Measurements from ENCODE around the gene KIF18A. TPM values are rescaled to one million over a fixed set of nuclear protein-coding genes. Genes with fewer than 3 reads are reported as not detected.

Gene KIF18A
- total RNA-seq (ENCODE audit: unreplicated experiment) = 4.9 TPM
- long read RNA-seq = 0 reads

DNA sequence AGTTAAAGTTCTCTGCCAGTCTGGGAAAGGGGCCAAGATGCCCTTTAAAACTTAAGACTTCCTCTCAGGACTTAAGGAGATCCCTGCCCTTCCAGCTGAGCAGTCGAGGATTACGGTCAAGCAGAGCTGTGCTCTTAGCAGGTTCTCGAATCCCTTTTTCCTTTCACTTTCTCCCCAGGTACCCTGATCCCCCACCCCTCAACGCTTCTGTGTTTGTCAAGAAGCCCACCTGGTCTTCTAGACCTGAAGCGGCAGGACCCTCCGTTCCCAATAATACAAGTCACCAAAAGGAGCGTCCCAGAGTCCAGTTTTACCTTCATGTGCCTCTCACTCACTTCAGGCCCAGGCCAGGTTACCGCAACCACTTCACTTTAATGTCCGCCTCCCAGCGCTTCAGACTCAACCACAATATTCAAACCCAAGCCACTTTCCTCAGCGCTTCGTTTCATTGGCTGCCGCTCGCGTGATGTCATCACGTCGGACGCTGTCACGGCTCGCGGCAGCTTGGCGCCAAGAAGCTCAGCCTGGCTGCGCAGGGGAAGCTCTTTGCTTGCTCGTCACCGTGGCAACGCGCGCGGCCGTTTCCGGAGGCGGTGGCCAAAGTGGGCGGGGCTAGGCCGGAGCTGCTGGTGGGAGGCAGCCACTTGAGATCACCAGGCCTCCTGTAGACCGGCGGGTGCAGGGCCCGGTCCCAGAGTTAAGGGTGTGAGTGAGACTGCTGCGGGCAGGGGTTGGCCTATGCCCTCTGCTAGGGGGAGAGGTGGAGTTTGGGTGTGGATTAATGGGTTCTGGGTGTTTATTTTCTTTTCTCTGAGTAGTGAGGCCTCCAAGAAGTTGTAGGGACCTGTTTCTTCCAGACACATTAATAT, at the start of gene KIF18A, which contains the start of gene METTL15:
Gene KIF18A, minus strand, starts transcription at position 407 of the 869 bp plus-strand sequence. CDS start 10,209 bp downstream, outside the sequence.
Gene METTL15, plus strand, starts transcription at position 639 of the 869 bp plus-strand sequence. CDS start 4,947 bp downstream, outside the sequence.
- no peaks in the 10 kb centered on the region for H3K36me3 Mint-ChIP-seq (ENCODE audit: low read depth, unreplicated experiment)
- H3K4me3 Mint-ChIP-seq (ENCODE audit: unreplicated experiment) = peak within 1 kb of the TSS; percentile 99
- no peaks in the 10 kb centered on the region for H3K9me3 Mint-ChIP-seq (ENCODE audit: unreplicated experiment)
- peak; percentile 100 for DNase-seq (ENCODE audit: low spot score)
- peaks cover 12% of the 10 kb centered on the region for H3K27me3 Mint-ChIP-seq (ENCODE audit: unreplicated experiment)
- peaks cover 23% of the 10 kb centered on the region for H3K4me1 Mint-ChIP-seq (ENCODE audit: unreplicated experiment)
- H3K27ac Mint-ChIP-seq (ENCODE audit: unreplicated experiment) = peak within 1 kb of the TSS; percentile 99
- TF ChIP-seq, protein P1, sequence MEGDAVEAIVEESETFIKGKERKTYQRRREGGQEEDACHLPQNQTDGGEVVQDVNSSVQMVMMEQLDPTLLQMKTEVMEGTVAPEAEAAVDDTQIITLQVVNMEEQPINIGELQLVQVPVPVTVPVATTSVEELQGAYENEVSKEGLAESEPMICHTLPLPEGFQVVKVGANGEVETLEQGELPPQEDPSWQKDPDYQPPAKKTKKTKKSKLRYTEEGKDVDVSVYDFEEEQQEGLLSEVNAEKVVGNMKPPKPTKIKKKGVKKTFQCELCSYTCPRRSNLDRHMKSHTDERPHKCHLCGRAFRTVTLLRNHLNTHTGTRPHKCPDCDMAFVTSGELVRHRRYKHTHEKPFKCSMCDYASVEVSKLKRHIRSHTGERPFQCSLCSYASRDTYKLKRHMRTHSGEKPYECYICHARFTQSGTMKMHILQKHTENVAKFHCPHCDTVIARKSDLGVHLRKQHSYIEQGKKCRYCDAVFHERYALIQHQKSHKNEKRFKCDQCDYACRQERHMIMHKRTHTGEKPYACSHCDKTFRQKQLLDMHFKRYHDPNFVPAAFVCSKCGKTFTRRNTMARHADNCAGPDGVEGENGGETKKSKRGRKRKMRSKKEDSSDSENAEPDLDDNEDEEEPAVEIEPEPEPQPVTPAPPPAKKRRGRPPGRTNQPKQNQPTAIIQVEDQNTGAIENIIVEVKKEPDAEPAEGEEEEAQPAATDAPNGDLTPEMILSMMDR (IDR thresholded peaks at IDR 0.05; ENCODE audit: unreplicated experiment) = no peak

DNA sequence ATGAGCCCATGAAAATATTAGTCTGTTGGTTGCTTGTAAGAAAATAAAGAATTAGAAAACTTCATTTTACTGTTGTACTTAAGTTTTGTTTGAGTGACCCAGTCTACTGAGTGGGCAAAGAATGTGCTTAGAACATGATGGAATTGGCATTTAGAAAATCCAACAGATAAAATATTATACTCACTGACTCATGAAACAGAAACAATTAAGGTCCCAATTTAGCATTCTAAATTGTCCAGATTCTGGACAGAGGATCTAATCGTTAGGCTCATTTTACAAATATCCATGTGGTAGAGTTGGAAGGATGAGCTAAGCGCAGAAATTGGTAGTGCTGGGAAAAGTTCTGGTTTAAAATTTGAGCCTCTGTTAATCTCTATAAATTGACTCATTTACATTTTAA, 45.6 kb upstream of the KIF18A start:
- Mint-ChIP-seq H3K4me1 (ENCODE audit: unreplicated experiment) (no peaks in the 10 kb centered on the region), H3K27me3 (ENCODE audit: unreplicated experiment) (no peaks in the 10 kb centered on the region), H3K4me3 (ENCODE audit: unreplicated experiment) (no peak overlapping the region), H3K9me3 (ENCODE audit: unreplicated experiment) (no peaks in the 10 kb centered on the region), H3K36me3 (ENCODE audit: low read depth, unreplicated experiment) (peaks cover 16% of the 10 kb centered on the region), H3K27ac (ENCODE audit: unreplicated experiment) (no peak overlapping the region)
- TF ChIP-seq, protein P1 (IDR thresholded peaks at IDR 0.05; ENCODE audit: unreplicated experiment) = no peak
- no peak for DNase-seq (ENCODE audit: low spot score)

DNA sequence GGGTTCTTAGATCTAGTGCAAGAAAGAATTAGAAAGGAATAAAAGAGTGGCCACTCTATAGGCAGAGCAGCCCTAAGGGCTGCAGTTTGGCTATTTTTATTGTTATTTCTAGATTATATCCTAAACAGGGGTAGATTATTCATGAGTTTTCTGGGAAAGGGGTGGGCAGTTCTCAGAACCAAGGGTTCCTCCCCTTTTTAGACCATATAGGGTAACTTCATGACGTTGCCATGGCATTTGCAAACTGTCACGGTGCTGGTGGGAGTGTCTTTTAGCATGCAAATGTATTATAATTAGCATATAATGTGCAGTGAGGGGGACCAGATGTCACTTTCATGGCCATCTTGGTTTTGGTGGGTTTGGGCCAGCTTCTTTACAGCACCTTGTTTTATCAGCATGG, 44.8 kb upstream of the KIF18A start:
- H3K4me1 Mint-ChIP-seq (ENCODE audit: unreplicated experiment) = no peaks in the 10 kb centered on the region
- no peak overlapping the region for H3K4me3 Mint-ChIP-seq (ENCODE audit: unreplicated experiment)
- H3K27ac Mint-ChIP-seq (ENCODE audit: unreplicated experiment) = no peak overlapping the region
- H3K27me3 Mint-ChIP-seq (ENCODE audit: unreplicated experiment) = no peaks in the 10 kb centered on the region
- H3K36me3 Mint-ChIP-seq (ENCODE audit: low read depth, unreplicated experiment) = peaks cover 8% of the 10 kb centered on the region
- DNase-seq (ENCODE audit: low spot score) = no peak
- H3K9me3 Mint-ChIP-seq (ENCODE audit: unreplicated experiment) = no peaks in the 10 kb centered on the region
- TF ChIP-seq, protein P1 (IDR thresholded peaks at IDR 0.05; ENCODE audit: unreplicated experiment) = no peak

DNA sequence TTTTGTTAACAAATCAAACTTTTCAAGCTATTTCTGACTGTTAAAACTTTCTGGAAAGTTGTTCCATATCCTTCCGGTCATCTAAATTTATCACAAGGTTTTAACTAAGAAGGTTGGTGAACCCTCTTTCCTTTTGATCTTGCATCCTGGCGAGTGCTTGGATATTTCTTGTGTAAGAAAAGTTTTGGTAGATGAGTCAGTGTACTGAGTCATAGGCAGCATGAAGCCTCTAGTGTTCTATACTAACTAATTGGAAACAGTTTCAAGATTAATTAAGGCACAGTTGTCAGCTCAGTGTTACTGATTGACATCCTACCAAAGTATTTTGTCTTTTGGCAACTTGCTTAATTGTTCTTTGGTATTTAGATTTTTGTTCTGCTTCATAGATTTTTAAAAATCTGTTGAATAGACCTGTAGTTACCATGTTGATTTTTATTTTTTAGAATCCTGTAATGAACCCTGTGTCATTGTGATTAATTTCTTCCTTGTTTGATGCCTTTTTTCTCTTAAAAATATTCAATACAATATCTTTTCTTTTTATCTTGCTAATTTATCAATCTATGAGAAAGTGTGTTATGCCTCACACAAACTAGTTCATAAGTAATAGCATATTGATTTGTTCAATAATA, 38.3 kb upstream of the KIF18A start:
- no peak for DNase-seq (ENCODE audit: low spot score)
- TF ChIP-seq, protein P1 (IDR thresholded peaks at IDR 0.05; ENCODE audit: unreplicated experiment) = no peak

More for the DNA sequence above, 38.3 kb upstream of the KIF18A start:
- Mint-ChIP-seq H3K4me1 (ENCODE audit: unreplicated experiment) (no peaks in the 10 kb centered on the region), H3K4me3 (ENCODE audit: unreplicated experiment) (no peak overlapping the region), H3K9me3 (ENCODE audit: unreplicated experiment) (peaks cover under 1% of the 10 kb centered on the region), H3K36me3 (ENCODE audit: low read depth, unreplicated experiment) (peaks cover under 1% of the 10 kb centered on the region), H3K27me3 (ENCODE audit: unreplicated experiment) (peaks cover under 1% of the 10 kb centered on the region), H3K27ac (ENCODE audit: unreplicated experiment) (no peak overlapping the region)

Measured in endothelial cell (in vitro differentiated cells).